Activated naive CD4-positive, alpha-beta T cell treated with Interleukin-2 at 50 U/mL for 16 hours (primary cell): ENCODE data around the gene CAMSAP2.
"Not testable (repeated sequence)": the region's sequence is repeated elsewhere in the genome, so short reads cannot be mapped to it uniquely, and the experiment has no call there.

Experiments used
- DNase-seq: peaks from one replicate; pipeline ENCODE4 v3.0.0-alpha.2; 2020

The CAMSAP2 gene

GRCh38 chr1:200783926-200784325 lies 45.2 kb downstream of the CAMSAP2 start:
- DNase-seq: no peak

GRCh38 chr1:200784576-200784975 lies 45.9 kb downstream of the CAMSAP2 start:
- DNase-seq: no peak

GRCh38 chr1:200786788-200787187 lies 48.1 kb downstream of the CAMSAP2 start:
- no peak for DNase-seq

GRCh38 chr1:200787896-200788387 lies 49.2 kb downstream of the CAMSAP2 start:
- DNase-seq: no peak

GRCh38 chr1:200791012-200791411 lies 52.3 kb downstream of the CAMSAP2 start:
- DNase-seq: not testable (repeated sequence)

GRCh38 chr1:200793677-200794076 lies 55.0 kb downstream of the CAMSAP2 start:
- DNase-seq: no peak

GRCh38 chr1:200794506-200795065 lies 55.9 kb downstream of the CAMSAP2 start:
- no peak for DNase-seq

- DNase-seq: no peak
Measured at GRCh38 chr1:200795156-200795555, 56.5 kb downstream of the CAMSAP2 start.

GRCh38 chr1:200802042-200802441 lies 63.3 kb downstream of the CAMSAP2 start:
- no peak for DNase-seq

GRCh38 chr1:200802865-200803512 lies 64.3 kb downstream of the CAMSAP2 start:
- peak; percentile 72 for DNase-seq

- DNase-seq: no peak
Measured at GRCh38 chr1:200805719-200806118, 67.0 kb downstream of the CAMSAP2 start.

GRCh38 chr1:200808846-200809245 lies 70.2 kb downstream of the CAMSAP2 start:
- no peak for DNase-seq

GRCh38 chr1:200811704-200812103 lies 73.0 kb downstream of the CAMSAP2 start:
- no peak for DNase-seq

- not testable (repeated sequence) for DNase-seq
Measured at GRCh38 chr1:200816624-200817224, 78.0 kb downstream of the CAMSAP2 start.

- DNase-seq: no peak
Measured at GRCh38 chr1:200818248-200818647, 79.6 kb downstream of the CAMSAP2 start.

GRCh38 chr1:200819726-200820125 lies 81.0 kb downstream of the CAMSAP2 start:
- DNase-seq: no peak

- DNase-seq: no peak
Measured at GRCh38 chr1:200831091-200831490, 92.4 kb downstream of the CAMSAP2 start.

- DNase-seq: no peak
Measured at GRCh38 chr1:200834383-200834782, 95.7 kb downstream of the CAMSAP2 start.

GRCh38 chr1:200836213-200836612 lies 97.5 kb downstream of the CAMSAP2 start:
- no peak for DNase-seq

- DNase-seq: no peak
Measured at GRCh38 chr1:200837931-200838571, 99.4 kb downstream of the CAMSAP2 start.

- DNase-seq: no peak
Measured at GRCh38 chr1:200838676-200839445, 100.2 kb downstream of the CAMSAP2 start.

GRCh38 chr1:200845360-200845759 lies 106.7 kb downstream of the CAMSAP2 start:
- DNase-seq: no peak

- DNase-seq: no peak
Measured at GRCh38 chr1:200846398-200846797, 107.7 kb downstream of the CAMSAP2 start.
